Heart right ventricle (tissue), 16 donors: Measurements from ENCODE around the gene GHITM. TPM values are rescaled to one million over a fixed set of nuclear protein-coding genes. Genes with fewer than 3 reads are reported as not detected.
"Not testable (repeated sequence)": the region's sequence is repeated elsewhere in the genome, so short reads cannot be mapped to it uniquely, and the experiment has no call there.

ENCODE experiments used
- ATAC-seq, 8 donors: fragments of 200-7000 bp; cut with Tn5 transposase; one replicate each; pipeline ENCODE4 v1.9.1; 2020; ENCODE audit warnings: mild to moderate bottlenecking in 8 of 8, moderate library complexity in 8 of 8, moderate number of reproducible peaks in 1 of 8
- DNase-seq, 2 donors: peaks; one replicate each; pipeline ENCODE4 v3.0.0-alpha.2; 2020
- H3K27ac ChIP-seq, 10 donors: fragments of 200-600 bp; sonication (generic) in 2 of 10; one replicate each; pipeline versions ENCODE4 v1.5.0 to v1.8.0; 2020 to 2022; ENCODE audit warnings: mild to moderate bottlenecking in 3 of 10
- H3K27me3 ChIP-seq, 7 donors: fragments of 200-600 bp; one replicate each; pipeline ENCODE4 v1.8.0; 2021 to 2022; ENCODE audit warnings: mild to moderate bottlenecking in 2 of 7
- H3K36me3 ChIP-seq, 9 donors: fragments of 200-600 bp; sonication (generic) in 1 of 9; one replicate each; pipeline versions ENCODE4 v1.5.0 to v1.8.0; 2020 to 2022; ENCODE audit warnings: mild to moderate bottlenecking in 2 of 9
- H3K4me1 ChIP-seq, 9 donors: fragments of 200-600 bp; sonication (generic) in 1 of 9; one replicate each; pipeline versions ENCODE4 v1.5.0 to v1.8.0; 2020 to 2022; ENCODE audit warnings: mild to moderate bottlenecking in 4 of 9
- H3K4me3 ChIP-seq, 10 donors: fragments of 200-600 bp; sonication (generic) in 2 of 10; one replicate each; pipeline versions ENCODE4 v1.5.0 to v1.8.0; 2020 to 2022; ENCODE audit warnings: mild to moderate bottlenecking in 7 of 10, moderate library complexity in 2 of 10
- H3K9me3 ChIP-seq, 11 donors: fragments of 200-600 bp in 10 of 11; sonication (generic) in 2 of 11; one replicate each; pipeline versions ENCODE4 v1.5.0 to v1.8.0; 2013 to 2022; ENCODE audit warnings: mild to moderate bottlenecking in 2 of 11, control low read depth in 1 of 11, moderate library complexity in 1 of 11
- CTCF ChIP-seq, 9 donors: fragments of 200-600 bp; sonication (generic) in 2 of 9; IDR thresholded peaks; one replicate each; pipeline versions ENCODE4 v1.5.0 to v1.8.0; 2021 to 2022; ENCODE audit warnings: antibody characterized with exemption in 9 of 9, mild to moderate bottlenecking in 5 of 9, moderate library complexity in 1 of 9
- WGBS, 2 donors: extraction: QIAGEN DNeasy Blood & Tissue Kit; methylation state at CpG; one replicate each; pipeline ENCODE4 v1.1.7; 2013; ENCODE audit warnings: inconsistent platforms in 1 of 2; 5-methylcytosine and 5-hydroxymethylcytosine counted together
- intact Hi-C, 10 donors: fragments of 100-400 bp; cut with DNase I; formaldehyde crosslinking; loops; one replicate each; pipeline versions ENCODE4 v1.11.1 to v1.14.2; 2022
- polyA plus RNA-seq, 2 donors: library from polyadenylated mRNA; stranded (reverse); fragments of 200-250 nt; gene quantifications; one replicate each; pipeline ENCODE4 v1.2.3, GENCODE V29; 2013
- total RNA-seq, 10 donors: library from RNA; stranded (reverse); fragmentation: NEBNext Ultra II Directional in 3 of 10; extraction: Animal tissue kit (Norgen Biotek cat#: 25700) in 3 of 10; gene quantifications; one replicate each; pipeline versions ENCODE4 v1.2.1 to v1.2.4, GENCODE V29; 2021 to 2023
- donor health status: Arrhythmogenic right ventricular cardiomyopathy.
- donor health status: ischemic (EF 13 %, LVEDD 7.1; RV severe dilation, severe dysfunction).
- donor health status: healthy with polysubstance abuse.
- donor health status: DM: no; HTN: yes; CAD: no.
- donor health status: DM: no; HTN: no; CAD: no.
- donor health status: ischemic (EF 25% LVEDD 6.9; RV normal size, moderate dysfunction).
- donor health status: ischemic (EF 25% LVEDD 5.7; RV mildly dilated, moderate dysfunction).
- donor health status: healthy.
- donor health status: DM: yes; HTN: yes; CAD: no.
- donor health status: Ischemic cardiomyopathy.
- donor health status: ischemic (EF 35%, LVEDD 5.7; RV mildly dilated, moderate dysfunction).
- donor health status: nonischemic (EF 11% LVEDD 7.7; RV severe dilation, severe dysfunction).
- donor health status: DM: yes; HTN: yes; CAD: no.
- donor health status: PGD.
- donor health status: ischemic (EF 29% LVEDD 5.4; RV normal size, mild dysfunction).
- donor health status: nonischemic (EF 23%, LVEDD 6.1; RV moderate dilation, normal function).

Gene GHITM
- total and polyA plus RNA-seq, 12 donors, result 123 to 552 (median 427) TPM

- Histone ChIP-seq H3K36me3 (no peaks in the 10 kb centered on the region), H3K4me3 (no peak overlapping the region), H3K4me1 (no peaks in the 10 kb centered on the region), H3K27me3 (peaks cover 0 to 14% (median 0%) of the 10 kb centered on the region in 7 donors), H3K9me3 (no peaks in the 10 kb centered on the region), H3K27ac (no peak overlapping the region)
- ATAC-seq (no peak), DNase-seq (no peak)
- 42 to 45% methylated on average over 13 of the region's 13 CpGs for WGBS, 2 donors
- peak in 6 of 9 donors; percentile 26 to 44 (median 35) for TF ChIP-seq CTCF (IDR thresholded peaks at IDR 0.05)
- intact Hi-C loops, result no loop called here
Observed at GRCh38 chr10:84114088-84114667, 25.1 kb upstream of the GHITM start.

GRCh38 chr10:84117204-84117603, 22.1 kb upstream of the GHITM start:
- H3K4me3 ChIP-seq, ATAC-seq, DNase-seq, intact Hi-C loops, H3K9me3 ChIP-seq, H3K4me1 ChIP-seq, H3K27ac ChIP-seq, H3K36me3 ChIP-seq: not testable (repeated sequence)
- whole genome bisulfite sequencing, 2 donors, result 94 to 95% methylated on average over 2 of the region's 2 CpGs
- peaks cover 0 to 14% (median 0%) of the 10 kb centered on the region in 7 donors for H3K27me3 ChIP-seq

GRCh38 chr10:84117686-84118394, 21.5 kb upstream of the GHITM start:
- no peak for ATAC-seq
- Histone ChIP-seq H3K27me3 (peaks cover 0 to 14% (median 0%) of the 10 kb centered on the region in 7 donors), H3K4me3 (no peak overlapping the region), H3K36me3 (no peaks in the 10 kb centered on the region), H3K9me3 (no peaks in the 10 kb centered on the region), H3K4me1 (no peaks in the 10 kb centered on the region), H3K27ac (no peak overlapping the region)
- no peak for DNase-seq
- TF ChIP-seq CTCF (IDR thresholded peaks at IDR 0.05), result no peak
- intact Hi-C loops, result no loop called here
- WGBS, 2 donors, result 75 to 89% methylated on average over 2 of the region's 2 CpGs

GRCh38 chr10:84118395-84119006, 20.8 kb upstream of the GHITM start:
- intact Hi-C loops, result no loop called here
- no peak for TF ChIP-seq CTCF (IDR thresholded peaks at IDR 0.05)
- H3K36me3 ChIP-seq, result no peaks in the 10 kb centered on the region
- H3K27me3 ChIP-seq, result peaks cover 0 to 14% (median 0%) of the 10 kb centered on the region in 7 donors
- H3K4me1 ChIP-seq, result no peaks in the 10 kb centered on the region
- no peak overlapping the region for H3K4me3 ChIP-seq
- no peak overlapping the region for H3K27ac ChIP-seq
- DNase-seq (no peak), ATAC-seq (no peak)
- WGBS, 2 donors, result 75 to 86% methylated on average over 12 of the region's 12 CpGs
- no peaks in the 10 kb centered on the region for H3K9me3 ChIP-seq
